K562 (cell line): ENCODE data around the gene TRIAP1. TPM values are rescaled to one million over a fixed set of nuclear protein-coding genes. Genes with fewer than 3 reads are reported as not detected.

Experiments used
- ATAC-seq: fragments of 200-7000 bp; cut with Tn5 transposase; 3 replicates; pipeline ENCODE4 v1.9.1; 2020; ENCODE audit warnings: moderate library complexity
- BruUV-seq: library from RNA; stranded (reverse); fragments of 400-500 nt; replicated peaks from 2 replicates; lab custom pipeline; 2021; lab: Mats Ljungman, UMichigan
- CTCF ChIA-PET: fragments of 300-600 bp; formaldehyde crosslinking; extraction: SDS; loops from one replicate; lab custom pipeline; 2021; ENCODE audit warnings: low intra/inter-chr PET ratio; lab: Yijun Ruan, JAX
- POLR2A ChIA-PET: fragments of 300-600, 350-650 bp; sonication (Branson Sonifier 250); formaldehyde crosslinking; extraction: SDS; loops from one replicate; lab custom pipeline; 2021; ENCODE audit warnings: antibody characterized with exemption, inconsistent platforms; lab: Yijun Ruan, JAX
- DNase-seq, 4 experiments: peaks; one replicate each; pipeline versions ENCODE4 v3.0.0 to v3.0.0-alpha.2; 2011 to 2018; ENCODE audit warnings: low spot score in 3 of 4, mixed read lengths in 3 of 4; ENCODE audit errors: extremely low read depth in 1 of 4
- FAIRE-seq: peaks from 2 replicates; lab custom pipeline; 2011; peaks lifted over from hg19 to GRCh38; lab: Jason Lieb, UNC
- H2AFZ ChIP-seq: 2 replicates; pipeline ENCODE4 v1.6.0; 2011; ENCODE audit warnings: low read depth, low read length, control low read depth, inconsistent platforms
- H3K27ac ChIP-seq: fragments of 200-600 bp; 3 replicates; pipeline ENCODE4 v1.8.0; 2011; ENCODE audit warnings: low read depth, mild to moderate bottlenecking, control low read depth, inconsistent platforms, low read length, moderate library complexity, mixed read lengths; ENCODE audit errors: extremely low read depth
- H3K27me3 ChIP-seq, 2 experiments: fragments of 300-600 bp in 1 of 2; 2 replicates in 1 of 2; 3 replicates in 1 of 2; pipeline versions ENCODE4 v1.6.0 to v1.8.0; 2011; ENCODE audit warnings: inconsistent platforms in 2 of 2, low read length in 2 of 2, mild to moderate bottlenecking in 1 of 2, mixed read lengths in 1 of 2, moderate library complexity in 1 of 2; ENCODE audit not compliant: control insufficient read depth in 2 of 2, insufficient read depth in 2 of 2
- H3K36me3 ChIP-seq: fragments of 300-600 bp; 3 replicates; pipeline ENCODE4 v1.8.0; 2011; ENCODE audit warnings: mild to moderate bottlenecking, low read length, inconsistent platforms; ENCODE audit not compliant: control insufficient read depth, insufficient read depth
- H3K4me1 ChIP-seq, 2 experiments: fragments of 200-600 bp in 1 of 2; replicated peaks in 1 of 2; 2 replicates in 1 of 2; 3 replicates in 1 of 2; pipeline versions ENCODE4 v1.5.1 to v1.8.0; 2011; ENCODE audit warnings: inconsistent platforms in 2 of 2, low read length in 2 of 2, mild to moderate bottlenecking in 1 of 2, mixed read lengths in 1 of 2, moderate library complexity in 1 of 2; ENCODE audit not compliant: control insufficient read depth in 2 of 2, insufficient read depth in 2 of 2
- H3K4me2 ChIP-seq: 2 replicates; pipeline ENCODE4 v1.6.1; 2011; ENCODE audit warnings: low read length, control low read depth, inconsistent platforms, mixed read lengths; ENCODE audit not compliant: insufficient read depth
- H3K4me3 ChIP-seq: fragments of 200-600 bp; sonication (generic), shearing (Covaris generic); 2 replicates; pipeline ENCODE4 v1.5.1; 2016; ENCODE audit warnings: control low read depth, inconsistent platforms
- H3K79me2 ChIP-seq: fragments of 200-600 bp; 3 replicates; pipeline ENCODE4 v1.8.0; 2011; ENCODE audit warnings: low read length, inconsistent platforms; ENCODE audit not compliant: control insufficient read depth, insufficient read depth
- H3K9ac ChIP-seq, 2 experiments: 2 replicates each; pipeline versions ENCODE4 v1.6.0 to v1.6.1; 2011; ENCODE audit warnings: low read depth in 2 of 2, low read length in 2 of 2, control low read depth in 1 of 2, inconsistent platforms in 1 of 2, mild to moderate bottlenecking in 1 of 2, mixed read lengths in 1 of 2; ENCODE audit not compliant: insufficient read depth in 1 of 2
- H3K9me1 ChIP-seq: one replicate; pipeline ENCODE4 v1.6.0; 2011; ENCODE audit warnings: inconsistent platforms, mild to moderate bottlenecking, low read length, moderate library complexity; ENCODE audit not compliant: control insufficient read depth, insufficient read depth
- H3K9me3 ChIP-seq: replicated peaks from 2 replicates; pipeline ENCODE4 v1.5.1; 2011; ENCODE audit warnings: low read depth, low read length, inconsistent platforms; ENCODE audit not compliant: control insufficient read depth, insufficient read depth
- H4K20me1 ChIP-seq: replicated peaks from 2 replicates; pipeline ENCODE4 v1.6.1; 2011; ENCODE audit warnings: low read length, inconsistent platforms, mixed read lengths; ENCODE audit not compliant: control insufficient read depth, insufficient read depth
- ATF2 ChIP-seq: sonication (generic); formaldehyde crosslinking; IDR thresholded peaks from 2 replicates; pipeline ENCODE4 v1.8.1; 2022; ENCODE audit warnings: missing genetic modification reagents
- CCAR2 ChIP-seq: fragments of 200-400 bp; formaldehyde crosslinking; IDR thresholded peaks from 2 replicates; pipeline ENCODE4 v1.6.1; 2017; ENCODE audit warnings: mild to moderate bottlenecking, low read depth, low read length
- CHD4 ChIP-seq: fragments of 200-600 bp; sonication (generic); IDR thresholded peaks from 3 replicates; pipeline ENCODE4 v1.6.1; 2012; ENCODE audit warnings: low read depth, mild to moderate bottlenecking, mixed read lengths, low read length, inconsistent platforms; ENCODE audit not compliant: insufficient read depth, insufficient replicate concordance, poor library complexity, severe bottlenecking
- ELK3 ChIP-seq: fragments of 450-650 bp; formaldehyde crosslinking; IDR thresholded peaks from 2 replicates; pipeline ENCODE4 v1.4.0; 2020; ENCODE audit warnings: mild to moderate bottlenecking
- FOXP4 ChIP-seq: sonication (generic); formaldehyde crosslinking; IDR thresholded peaks from 2 replicates; pipeline ENCODE4 v1.8.0; 2022; ENCODE audit warnings: mild to moderate bottlenecking, missing genetic modification reagents, borderline replicate concordance
- GTF2F1 ChIP-seq: IDR thresholded peaks from 2 replicates; pipeline ENCODE4 v1.6.1; 2011; ENCODE audit warnings: low read depth, low read length, improper control_type of control experiment
- HDAC6 ChIP-seq: IDR thresholded peaks from 2 replicates; pipeline ENCODE4 v1.6.1; 2012; ENCODE audit warnings: low read depth, mild to moderate bottlenecking, control low read depth, inconsistent platforms, low read length, moderate library complexity
- KDM5B ChIP-seq: fragments of 200-600 bp; sonication (generic); IDR thresholded peaks from 2 replicates; pipeline ENCODE4 v1.6.1; 2012; ENCODE audit warnings: low read depth, mild to moderate bottlenecking, moderate library complexity, low read length, control low read depth, inconsistent platforms; ENCODE audit not compliant: insufficient replicate concordance
- KLF16 ChIP-seq: IDR thresholded peaks from 2 replicates; pipeline ENCODE4 v1.6.1; 2016; ENCODE audit warnings: antibody characterized with exemption
- RFX1 ChIP-seq: fragments of 450-650 bp; IDR thresholded peaks from 2 replicates; pipeline ENCODE4 v1.6.1; 2016; ENCODE audit warnings: mild to moderate bottlenecking, moderate library complexity
- RFX5 ChIP-seq: IDR thresholded peaks from 2 replicates; pipeline ENCODE4 v1.6.1; 2011; ENCODE audit warnings: low read depth, mild to moderate bottlenecking, improper control_type of control experiment, low read length
- ZHX1 ChIP-seq: fragments of 150-350 bp; conservative IDR thresholded peaks from 2 replicates; pipeline ENCODE4 v1.6.1; 2014; ENCODE audit warnings: low read length
- WGBS: fragments of 100-300 bp; shearing (Covaris generic); methylation state at CpG from one replicate; pipeline ENCODE4 v1.1.6; 2016; ENCODE audit warnings: low coverage, mixed read lengths; ENCODE audit not compliant: insufficient coverage; ENCODE audit errors: missing lambda C conversion rate; 5-methylcytosine and 5-hydroxymethylcytosine counted together
- in situ Hi-C: fragments of 300-500 bp; cut with MboI; formaldehyde crosslinking; loops from 4 replicates; pipeline ENCODE4 v1.15.0; 2018; ENCODE audit warnings: inconsistent platforms, mixed read lengths
- intact Hi-C: fragments of 100-400 bp; cut with micrococcal nuclease; formaldehyde crosslinking; loops from 2 replicates; pipeline ENCODE4 v1.14.2; 2022
- polyA plus RNA-seq, 8 experiments: library from polyadenylated mRNA; depleted of rRNA in 4 of 8; stranded (reverse) in 5 of 8; unstranded in 3 of 8; fragments of >200 nt; fragmentation: Nextera tagmentation in 2 of 8; fragmentation: Illumina TruSeq in 1 of 8; extraction: Ambion mirVana in 2 of 8; extraction: Trizol in 1 of 8; gene quantifications; 2 replicates each; pipeline versions ENCODE4 v1.2.1 to v1.2.3, GENCODE V29; 2011 to 2014; ENCODE audit warnings: inconsistent platforms in 1 of 8, missing spikeins in 1 of 8
- total RNA-seq, 7 experiments: library from RNA; depleted of rRNA in 6 of 7; stranded (reverse); fragments of >200 nt in 6 of 7; fragmentation: Illumina TruSeq in 2 of 7; extraction: Trizol in 2 of 7; gene quantifications; 2 replicates each; pipeline versions ENCODE4 v1.2.1 to v1.2.3, GENCODE V29; 2011 to 2021; ENCODE audit warnings: low replicate concordance in 1 of 7

Gene TRIAP1
- total and polyA plus RNA-seq, 9 of the 15 experiments (the other 6 are each of a cell fraction or from before 2014, with no cell fraction given), result 37.3 to 354 (median 65.4) TPM

DNA sequence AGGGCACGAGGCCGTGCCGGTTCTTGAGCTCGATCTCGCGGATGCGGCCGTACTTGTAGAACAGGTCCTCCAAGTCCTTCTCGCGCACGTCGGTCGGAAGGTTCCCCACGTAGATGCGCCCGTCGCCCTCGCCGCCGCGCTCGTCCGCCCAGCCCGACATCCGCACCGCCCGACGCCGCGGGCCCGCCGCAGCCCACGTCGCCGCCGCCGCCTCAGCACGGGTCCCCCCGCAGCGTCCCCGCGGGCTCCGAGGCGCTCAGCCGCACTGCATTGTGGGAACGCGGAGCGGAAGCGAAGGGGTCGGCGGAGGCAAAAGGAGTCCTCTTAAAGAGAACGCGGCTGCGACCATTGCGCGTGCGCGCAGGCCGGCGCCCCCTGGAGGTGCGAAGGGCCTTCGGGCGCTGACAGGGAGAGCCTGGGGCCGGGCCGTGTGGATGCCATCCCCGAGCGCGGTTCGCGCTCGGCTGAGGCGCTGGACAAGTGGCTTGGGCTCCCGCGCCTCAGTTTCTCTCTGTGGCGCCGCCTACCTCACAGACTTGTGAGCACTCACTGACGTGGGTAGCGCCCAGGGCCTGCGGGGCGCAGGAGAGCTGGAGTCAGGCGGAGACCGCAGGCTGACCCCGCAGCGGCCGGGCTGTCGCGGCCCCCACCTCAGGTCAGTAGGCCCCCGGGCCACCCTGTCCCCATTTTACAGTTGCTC, 23.4 kb upstream of the TRIAP1 start, which contains the start of gene SRSF9:
Gene SRSF9, minus strand, starts transcription at position 299 of the 700 bp plus-strand sequence. Its CDS starts 139 bp downstream, at position 160.
- no peaks in the 10 kb centered on the region for H3K9me1 ChIP-seq
- BruUV-seq, result no TSS peak
- peak within 1 kb of the TSS; percentile 88 for H2AFZ ChIP-seq
- DNase-seq (peak; percentile 94 to 99 (median 96)), ATAC-seq (peak; percentile 87), FAIRE-seq (peak; percentile 79)
- peaks cover 40% of the 10 kb centered on the region for H3K36me3 ChIP-seq
- H3K27ac ChIP-seq, result peak within 1 kb of the TSS; percentile 96
- in situ Hi-C loops (no loop called here), intact Hi-C loops (loop anchor here (1.0 to 5.0 kb wide), 3 partner anchors 27 to 113 kb away; partner anchors contain the start of genes COQ5, DYNLL1 and POP5)
- no peaks in the 10 kb centered on the region for H3K9me3 ChIP-seq
- H4K20me1 ChIP-seq, result peaks cover 28% of the 10 kb centered on the region
- peak within 1 kb of the TSS; percentile 87 to 100 for H3K9ac ChIP-seq
- H3K4me2 ChIP-seq, result peak within 1 kb of the TSS; percentile 97
- POLR2A ChIA-PET, result interaction anchor here (0.5 to 3.1 kb wide), 13 partner anchors 10 to 268 kb away, joined by 3 to 23 read pairs (median 3); partner anchors contain the start of genes RNU4-1, RNU4-2 and RPLP0
- H3K27me3 ChIP-seq, result no peaks in the 10 kb centered on the region
- peaks cover 27 to 35% of the 10 kb centered on the region in 2 experiments for H3K4me1 ChIP-seq
- 1% methylated on average over 60 of the region's 88 CpGs for WGBS
- CTCF ChIA-PET, result interaction anchor here (0.6 to 1.1 kb wide), 2 partner anchors 13 to 27 kb away, joined by 3 to 6 read pairs; no protein-coding TSS in a partner anchor
- peaks cover 93% of the 10 kb centered on the region for H3K79me2 ChIP-seq
- H3K4me3 ChIP-seq, result peak within 1 kb of the TSS; percentile 90
- TF ChIP-seq HDAC6 (no peak), ATF2 (CRISPR knock-in tag) (no peak), ZHX1 (0 out of 2 replicates have a peak, but pooled peaks have one; percentile 36), CHD4 (no peak), ELK3 (CRISPR knock-in tag) (no peak), RFX1 (no peak), KDM5B (peak; percentile 73), CCAR2 (no peak), FOXP4 (CRISPR knock-in tag) (0 out of 2 replicates have a peak, but pooled peaks have one; percentile 74), KLF16 (0 out of 2 replicates have a peak, but pooled peaks have one; percentile 30), GTF2F1 (no peak), RFX5 (no peak)
